PC-9 (cell line): ENCODE results near the gene FAM131B. TPM values are rescaled to one million over a fixed set of nuclear protein-coding genes. Genes with fewer than 3 reads are reported as not detected.

Source experiments
- BruUV-seq: library from RNA; stranded (reverse); fragments of 400-500 nt; replicated peaks from 2 replicates; lab custom pipeline; 2021; lab: Mats Ljungman, UMichigan
- CTCF ChIA-PET: fragments of 300-600 bp; sonication (Branson Sonifier 250); formaldehyde crosslinking; loops from one replicate; lab custom pipeline; 2022; ENCODE audit warnings: antibody characterized with exemption; lab: Charles Lee
- POLR2A ChIA-PET: fragments of 300-600 bp; sonication (Branson Sonifier 250); formaldehyde crosslinking; loops from one replicate; lab custom pipeline; 2022; ENCODE audit warnings: antibody characterized with exemption; ENCODE audit not compliant: unreplicated experiment; lab: Charles Lee
- DNase-seq, 2 experiments: peaks; one replicate each; pipeline versions ENCODE4 v3.0.0 to v3.0.0-alpha.2; 2015 to 2022; ENCODE audit warnings: mixed read lengths in 1 of 2
- H2AFZ ChIP-seq: fragments of 200-600 bp; sonication (generic); 2 replicates; pipeline ENCODE4 v1.8.1; 2017; ENCODE audit warnings: antibody characterized with exemption
- H3F3A ChIP-seq: fragments of 200-600 bp; sonication (generic); 2 replicates; pipeline ENCODE4 v1.8.1; 2017; ENCODE audit warnings: antibody characterized with exemption, mild to moderate bottlenecking, low read depth; ENCODE audit not compliant: insufficient read depth
- H3K27ac ChIP-seq: fragments of 200-600 bp; sonication (generic); 2 replicates; pipeline ENCODE4 v1.6.1; 2016; ENCODE audit warnings: mixed run types
- H3K27me3 ChIP-seq: fragments of 200-600 bp; sonication (generic); 2 replicates; pipeline ENCODE4 v1.6.1; 2016; ENCODE audit warnings: low read depth, mixed run types; ENCODE audit not compliant: insufficient read depth
- H3K36me3 ChIP-seq: fragments of 200-600 bp; sonication (generic); 2 replicates; pipeline ENCODE4 v1.6.1; 2016; ENCODE audit warnings: low read depth, mixed run types
- H3K4me1 ChIP-seq: fragments of 200-600 bp; sonication (generic); replicated peaks from 2 replicates; pipeline ENCODE4 v1.6.1; 2016; ENCODE audit warnings: mixed run types; ENCODE audit not compliant: insufficient read depth
- H3K4me2 ChIP-seq: fragments of 200-600 bp; sonication (generic); 2 replicates; pipeline ENCODE4 v1.6.1; 2017; ENCODE audit warnings: mixed run types
- H3K4me3 ChIP-seq: fragments of 200-600 bp; sonication (generic); 2 replicates; pipeline ENCODE4 v1.6.1; 2016; ENCODE audit warnings: mixed run types
- H3K79me2 ChIP-seq: fragments of 200-600 bp; sonication (generic); 2 replicates; pipeline ENCODE4 v1.6.1; 2017; ENCODE audit warnings: low read depth, mixed run types
- H3K9me2 ChIP-seq: fragments of 200-600 bp; sonication (generic); 2 replicates; pipeline ENCODE4 v1.8.1; 2017; ENCODE audit warnings: mild to moderate bottlenecking; ENCODE audit not compliant: insufficient read depth
- H3K9me3 ChIP-seq: fragments of 200-600 bp; sonication (generic); 2 replicates; pipeline ENCODE4 v1.8.1; 2016; ENCODE audit warnings: low read depth; ENCODE audit not compliant: insufficient read depth
- H4K20me1 ChIP-seq: fragments of 200-600 bp; sonication (generic); 2 replicates; pipeline ENCODE4 v1.8.1; 2017; ENCODE audit not compliant: insufficient read depth
- EZH2 ChIP-seq: fragments of 200-600 bp; sonication (generic); IDR thresholded peaks from 2 replicates; pipeline ENCODE4 v1.8.0; 2017; ENCODE audit warnings: antibody characterized with exemption, low read depth
- intact Hi-C: fragments of 100-400 bp; cut with micrococcal nuclease; formaldehyde crosslinking; loops from one replicate; pipeline ENCODE4 v1.10.0; 2022; ENCODE audit not compliant: unreplicated experiment
- total RNA-seq: library from RNA; stranded (reverse); gene quantifications from 2 replicates; pipeline ENCODE4 v1.2.3, GENCODE V29; 2021
- TF ChIP-seq, protein P1 (sequence below): fragments of 200-600 bp; sonication (generic); conservative IDR thresholded peaks from 2 replicates; pipeline ENCODE4 v1.6.1; 2017; ENCODE audit warnings: mixed run types, antibody characterized with exemption, mild to moderate bottlenecking, moderate library complexity

FAM131B gene
- total RNA-seq, 1 experiment from 2014 or later = 0.65 TPM

DNA sequence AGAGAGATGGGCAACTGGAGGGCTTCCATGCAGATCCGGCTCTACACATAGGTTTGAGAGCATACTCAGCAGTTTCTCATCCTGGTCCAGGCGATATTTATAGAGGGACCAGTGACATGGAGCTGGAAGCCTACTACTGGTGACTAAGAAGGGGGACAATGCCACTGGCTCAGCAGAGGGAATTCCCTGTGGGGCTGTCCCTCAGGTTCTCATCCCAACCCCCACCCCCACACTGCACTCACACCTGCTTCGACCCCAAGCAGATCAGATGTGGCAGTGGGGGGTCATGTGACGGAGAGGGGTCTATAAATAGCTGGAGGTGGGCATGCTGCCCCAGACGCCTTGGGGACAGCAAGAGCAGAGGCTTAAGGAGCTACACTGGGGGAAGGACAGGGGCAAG is 46.7 kb downstream of the FAM131B start, which contains the start of gene CLCN1:
Gene CLCN1 (plus strand): TSS at position 336 of the 400 bp plus-strand sequence. CDS start 102 bp downstream, outside the sequence.
- DNase-seq = no peak
- Histone ChIP-seq H3K4me2 (no peak within 1 kb of the TSS), H3F3A (no peaks in the 10 kb centered on the region), H3K4me1 (no peaks in the 10 kb centered on the region; the same call in 1 of the 2 replicates), H2AFZ (no peak within 1 kb of the TSS), H3K4me3 (no peak within 1 kb of the TSS), H3K27ac (no peak within 1 kb of the TSS), H3K79me2 (no peaks in the 10 kb centered on the region), H4K20me1 (no peaks in the 10 kb centered on the region), H3K27me3 (no peaks in the 10 kb centered on the region), H3K36me3 (no peaks in the 10 kb centered on the region), H3K9me3 (no peaks in the 10 kb centered on the region), H3K9me2 (no peaks in the 10 kb centered on the region)
- no TSS peak for BruUV-seq
- POLR2A ChIA-PET = no interaction called here
- CTCF ChIA-PET = no interaction called here
- TF ChIP-seq, protein P1, sequence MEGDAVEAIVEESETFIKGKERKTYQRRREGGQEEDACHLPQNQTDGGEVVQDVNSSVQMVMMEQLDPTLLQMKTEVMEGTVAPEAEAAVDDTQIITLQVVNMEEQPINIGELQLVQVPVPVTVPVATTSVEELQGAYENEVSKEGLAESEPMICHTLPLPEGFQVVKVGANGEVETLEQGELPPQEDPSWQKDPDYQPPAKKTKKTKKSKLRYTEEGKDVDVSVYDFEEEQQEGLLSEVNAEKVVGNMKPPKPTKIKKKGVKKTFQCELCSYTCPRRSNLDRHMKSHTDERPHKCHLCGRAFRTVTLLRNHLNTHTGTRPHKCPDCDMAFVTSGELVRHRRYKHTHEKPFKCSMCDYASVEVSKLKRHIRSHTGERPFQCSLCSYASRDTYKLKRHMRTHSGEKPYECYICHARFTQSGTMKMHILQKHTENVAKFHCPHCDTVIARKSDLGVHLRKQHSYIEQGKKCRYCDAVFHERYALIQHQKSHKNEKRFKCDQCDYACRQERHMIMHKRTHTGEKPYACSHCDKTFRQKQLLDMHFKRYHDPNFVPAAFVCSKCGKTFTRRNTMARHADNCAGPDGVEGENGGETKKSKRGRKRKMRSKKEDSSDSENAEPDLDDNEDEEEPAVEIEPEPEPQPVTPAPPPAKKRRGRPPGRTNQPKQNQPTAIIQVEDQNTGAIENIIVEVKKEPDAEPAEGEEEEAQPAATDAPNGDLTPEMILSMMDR = no peak
- no peak for TF ChIP-seq EZH2
- intact Hi-C loops = no loop called here

DNA sequence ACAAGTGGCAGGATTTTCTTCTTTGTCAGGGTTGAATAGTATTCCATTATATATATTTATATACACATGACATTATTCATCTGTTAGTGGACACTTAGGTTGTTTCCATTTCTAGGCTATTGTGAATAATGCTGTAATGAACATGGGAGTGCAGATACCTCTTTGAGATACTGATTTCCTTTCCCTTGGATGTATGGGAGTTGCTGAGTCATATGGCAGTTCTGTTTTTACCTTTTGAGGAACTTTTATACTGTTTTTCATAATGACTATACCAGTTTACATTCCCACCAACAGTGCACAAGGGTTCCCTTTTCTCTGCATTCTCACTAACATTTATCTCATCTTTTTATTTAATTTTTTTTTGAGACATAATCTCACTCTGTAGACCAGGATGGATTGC is 48.4 kb downstream of the FAM131B start:
- no peaks in the 10 kb centered on the region for H4K20me1 ChIP-seq
- no peaks in the 10 kb centered on the region for H3K79me2 ChIP-seq
- TF ChIP-seq, protein P1 = no peak
- TF ChIP-seq EZH2 = no peak
- no peaks in the 10 kb centered on the region for H3K9me2 ChIP-seq
- DNase-seq = no peak
- intact Hi-C loops = no loop called here
- ChIA-PET POLR2A (no interaction called here), CTCF (no interaction called here)
- H3F3A ChIP-seq = no peaks in the 10 kb centered on the region; the same call in 1 of the 2 replicates
- no peak overlapping the region for H3K27ac ChIP-seq
- no peaks in the 10 kb centered on the region for H3K9me3 ChIP-seq
- H3K36me3 ChIP-seq = no peaks in the 10 kb centered on the region
- H2AFZ ChIP-seq = no peak overlapping the region
- no TSS peak for BruUV-seq
- no peak overlapping the region for H3K4me3 ChIP-seq
- no peaks in the 10 kb centered on the region for H3K27me3 ChIP-seq
- H3K4me1 ChIP-seq = no peaks in the 10 kb centered on the region
- H3K4me2 ChIP-seq = no peak overlapping the region

DNA sequence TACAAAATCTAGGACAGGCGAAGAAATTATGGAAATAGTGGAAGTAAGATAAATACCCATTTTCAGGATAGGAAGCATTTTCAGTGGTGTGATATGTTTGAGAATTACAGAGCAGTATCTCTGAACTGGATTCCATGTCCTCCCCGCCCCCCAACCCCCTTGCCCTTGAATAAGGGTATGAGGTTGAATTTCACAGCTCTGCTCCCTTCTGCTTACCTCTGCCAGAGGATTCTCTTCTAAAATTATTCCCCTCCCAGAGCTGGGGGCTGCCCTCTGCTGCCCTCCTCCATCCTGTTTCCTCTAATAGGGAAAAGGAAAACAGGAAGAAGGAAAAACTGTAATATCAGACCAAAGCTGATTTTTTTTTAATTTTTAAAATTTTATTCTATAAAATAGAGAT is 53.9 kb downstream of the FAM131B start:
- TF ChIP-seq, protein P1 = no peak
- ChIA-PET CTCF (interaction anchor here (0.6 to 1.7 kb wide), 3 partner anchors 9 to 68 kb away, joined by 3 read pairs; no protein-coding TSS in a partner anchor), POLR2A (interaction anchor here (0.6 to 0.7 kb wide), 2 partner anchors 19 to 41 kb away, joined by 5 to 35 read pairs; no protein-coding TSS in a partner anchor)
- Histone ChIP-seq H3K4me3 (no peak overlapping the region), H3K36me3 (peaks cover 29% of the 10 kb centered on the region), H3K27me3 (no peaks in the 10 kb centered on the region), H3K4me1 (no peaks in the 10 kb centered on the region), H3K79me2 (no peaks in the 10 kb centered on the region), H2AFZ (no peak overlapping the region), H3K9me2 (no peaks in the 10 kb centered on the region), H3K9me3 (no peaks in the 10 kb centered on the region), H4K20me1 (no peaks in the 10 kb centered on the region), H3F3A (peaks cover 29% of the 10 kb centered on the region; the same call in 1 of the 2 replicates), H3K27ac (0 out of 2 replicates have a peak overlapping the region, but pooled peaks have one; percentile 24), H3K4me2 (no peak overlapping the region)
- no peak for DNase-seq
- no TSS peak for BruUV-seq
- intact Hi-C loops = no loop called here
